ENCODE results near the gene CHIA. TPM values are rescaled to one million over a fixed set of nuclear protein-coding genes. Genes with fewer than 3 reads are reported as not detected.

Gene CHIA
- total and polyA plus RNA-seq, 2 of the 8 experiments (the other 6 are each of a cell fraction or from before 2014, with no cell fraction given): not detected

DNA sequence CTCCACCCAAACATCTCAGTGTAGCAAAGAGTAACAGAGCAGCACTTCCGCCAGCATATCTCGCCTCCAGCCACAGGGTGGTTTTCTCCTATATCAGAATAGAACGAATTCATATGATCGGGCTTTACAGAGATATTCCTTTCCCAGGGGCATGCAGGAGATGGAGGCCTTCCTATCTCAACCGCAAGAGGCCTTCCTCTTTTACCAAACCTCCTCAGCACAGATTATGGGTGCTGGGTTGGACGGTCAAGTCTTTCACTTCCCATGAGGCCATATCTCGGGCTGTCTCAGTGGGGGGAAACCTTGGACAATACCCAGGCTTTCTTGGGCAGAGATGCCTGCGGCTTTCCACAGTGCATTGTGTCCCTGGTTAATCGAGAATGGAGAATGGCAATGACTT lies 71.1 kb downstream of the CHIA start (continued):
- TF ChIP-seq, protein P1, sequence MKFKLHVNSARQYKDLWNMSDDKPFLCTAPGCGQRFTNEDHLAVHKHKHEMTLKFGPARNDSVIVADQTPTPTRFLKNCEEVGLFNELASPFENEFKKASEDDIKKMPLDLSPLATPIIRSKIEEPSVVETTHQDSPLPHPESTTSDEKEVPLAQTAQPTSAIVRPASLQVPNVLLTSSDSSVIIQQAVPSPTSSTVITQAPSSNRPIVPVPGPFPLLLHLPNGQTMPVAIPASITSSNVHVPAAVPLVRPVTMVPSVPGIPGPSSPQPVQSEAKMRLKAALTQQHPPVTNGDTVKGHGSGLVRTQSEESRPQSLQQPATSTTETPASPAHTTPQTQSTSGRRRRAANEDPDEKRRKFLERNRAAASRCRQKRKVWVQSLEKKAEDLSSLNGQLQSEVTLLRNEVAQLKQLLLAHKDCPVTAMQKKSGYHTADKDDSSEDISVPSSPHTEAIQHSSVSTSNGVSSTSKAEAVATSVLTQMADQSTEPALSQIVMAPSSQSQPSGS (IDR thresholded peaks at IDR 0.05; ENCODE audit: low read length): no peak
- TF ChIP-seq BCL11A (IDR thresholded peaks at IDR 0.05; ENCODE audit: low read depth in 2 of 2, low read length in 2 of 2) (no peak), CBX5 (IDR thresholded peaks at IDR 0.05; ENCODE audit: low read depth, low read length) (no peak), TCF12 (IDR thresholded peaks at IDR 0.05; ENCODE audit: low read depth, low read length) (no peak)
